ENCODE results near the gene CLTC.

CLTC gene

DNA sequence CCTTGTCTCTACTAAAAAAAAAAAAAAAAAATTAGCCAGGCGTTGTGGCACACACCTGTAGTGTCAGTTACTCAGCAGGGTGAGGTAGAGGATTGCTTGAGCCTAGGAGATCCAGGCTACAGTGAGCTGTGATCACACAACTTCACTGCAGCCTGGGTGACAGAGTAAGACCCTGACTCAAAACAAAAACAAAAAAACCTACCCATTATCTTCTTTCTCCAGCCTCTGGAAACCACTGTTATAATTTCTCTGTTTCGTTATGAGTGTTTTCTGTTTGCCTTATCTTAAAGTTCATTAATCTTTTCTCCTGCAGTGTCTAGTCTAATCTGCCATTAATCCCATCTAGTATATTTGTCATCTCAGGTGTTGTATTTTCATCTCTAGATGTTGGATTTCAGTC, 18.6 kb upstream of the CLTC start:
- ATAC-seq (ENCODE audit: insufficient read depth, low read depth) (no peak), DNase-seq (no peak)
- Histone ChIP-seq H2AFZ (ENCODE audit: low read depth, low read length) (no peak overlapping the region), H3K27me3 (ENCODE audit: insufficient read depth, low read length, poor library complexity) (no peaks in the 10 kb centered on the region), H3K79me2 (ENCODE audit: insufficient read depth, low read length) (no peaks in the 10 kb centered on the region), H3K4me3 (ENCODE audit: low read depth in 1 of 2, low read length in 2 of 2) (no peak overlapping the region), H3K4me1 (ENCODE audit: insufficient read depth, low read length) (no peaks in the 10 kb centered on the region), H4K20me1 (ENCODE audit: insufficient read depth, low read length) (no peaks in the 10 kb centered on the region), H3K9me3 (ENCODE audit: insufficient read depth, low read length, severe bottlenecking) (no peaks in the 10 kb centered on the region), H3K9ac (ENCODE audit: low read depth, low read length) (no peak overlapping the region), H3K36me3 (ENCODE audit: insufficient read depth, low read length) (peaks cover 51% of the 10 kb centered on the region), H3K27ac (ENCODE audit: low read length) (no peak overlapping the region), H3K4me2 (ENCODE audit: insufficient read depth, low read length) (no peak overlapping the region)
- TF ChIP-seq, protein P1, sequence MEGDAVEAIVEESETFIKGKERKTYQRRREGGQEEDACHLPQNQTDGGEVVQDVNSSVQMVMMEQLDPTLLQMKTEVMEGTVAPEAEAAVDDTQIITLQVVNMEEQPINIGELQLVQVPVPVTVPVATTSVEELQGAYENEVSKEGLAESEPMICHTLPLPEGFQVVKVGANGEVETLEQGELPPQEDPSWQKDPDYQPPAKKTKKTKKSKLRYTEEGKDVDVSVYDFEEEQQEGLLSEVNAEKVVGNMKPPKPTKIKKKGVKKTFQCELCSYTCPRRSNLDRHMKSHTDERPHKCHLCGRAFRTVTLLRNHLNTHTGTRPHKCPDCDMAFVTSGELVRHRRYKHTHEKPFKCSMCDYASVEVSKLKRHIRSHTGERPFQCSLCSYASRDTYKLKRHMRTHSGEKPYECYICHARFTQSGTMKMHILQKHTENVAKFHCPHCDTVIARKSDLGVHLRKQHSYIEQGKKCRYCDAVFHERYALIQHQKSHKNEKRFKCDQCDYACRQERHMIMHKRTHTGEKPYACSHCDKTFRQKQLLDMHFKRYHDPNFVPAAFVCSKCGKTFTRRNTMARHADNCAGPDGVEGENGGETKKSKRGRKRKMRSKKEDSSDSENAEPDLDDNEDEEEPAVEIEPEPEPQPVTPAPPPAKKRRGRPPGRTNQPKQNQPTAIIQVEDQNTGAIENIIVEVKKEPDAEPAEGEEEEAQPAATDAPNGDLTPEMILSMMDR (IDR thresholded peaks at IDR 0.05; ENCODE audit: borderline replicate concordance, extremely low read depth, low read length, poor library complexity, severe bottlenecking), result no peak

DNA sequence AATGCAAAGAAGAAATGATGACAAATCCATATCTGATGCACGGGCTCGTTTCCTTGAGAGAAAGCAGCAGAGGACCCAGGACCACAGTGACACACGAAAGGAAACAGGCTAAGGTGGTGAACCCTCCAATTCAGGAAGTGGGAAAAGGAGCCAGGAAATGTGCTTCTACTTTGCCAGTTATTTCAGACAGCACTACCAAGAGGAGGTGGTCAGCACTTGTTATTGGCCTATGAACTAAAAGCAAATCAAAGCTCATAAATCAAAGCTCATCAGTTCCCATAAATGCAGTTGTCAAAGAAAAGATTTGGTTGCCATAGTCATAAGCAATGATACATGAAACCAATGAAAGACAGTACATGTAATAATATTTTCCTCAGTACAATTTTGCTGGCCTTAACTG, 12.6 kb upstream of the CLTC start:
- no peak overlapping the region for H2AFZ ChIP-seq (ENCODE audit: low read depth, low read length)
- H3K27ac ChIP-seq (ENCODE audit: low read length), result no peak overlapping the region
- no peak overlapping the region for H3K4me3 ChIP-seq (ENCODE audit: low read depth in 1 of 2, low read length in 2 of 2)
- H3K4me1 ChIP-seq (ENCODE audit: insufficient read depth, low read length), result no peaks in the 10 kb centered on the region
- TF ChIP-seq EZH2 (IDR thresholded peaks at IDR 0.05; ENCODE audit: borderline replicate concordance, low read depth, low read length, severe bottlenecking), result no peak
- TF ChIP-seq, protein P1 (IDR thresholded peaks at IDR 0.05; ENCODE audit: borderline replicate concordance, extremely low read depth, low read length, poor library complexity, severe bottlenecking), result no peak
- H3K9ac ChIP-seq (ENCODE audit: low read depth, low read length), result no peak overlapping the region
- no peaks in the 10 kb centered on the region for H3K27me3 ChIP-seq (ENCODE audit: insufficient read depth, low read length, poor library complexity)
- H3K9me3 ChIP-seq (ENCODE audit: insufficient read depth, low read length, severe bottlenecking), result no peaks in the 10 kb centered on the region
- peaks cover 52% of the 10 kb centered on the region for H3K36me3 ChIP-seq (ENCODE audit: insufficient read depth, low read length)
- H4K20me1 ChIP-seq (ENCODE audit: insufficient read depth, low read length), result no peaks in the 10 kb centered on the region
- DNase-seq, result no peak
- ATAC-seq (ENCODE audit: insufficient read depth, low read depth), result no peak
- no peak overlapping the region for H3K4me2 ChIP-seq (ENCODE audit: insufficient read depth, low read length)
- no peaks in the 10 kb centered on the region for H3K79me2 ChIP-seq (ENCODE audit: insufficient read depth, low read length)

DNA sequence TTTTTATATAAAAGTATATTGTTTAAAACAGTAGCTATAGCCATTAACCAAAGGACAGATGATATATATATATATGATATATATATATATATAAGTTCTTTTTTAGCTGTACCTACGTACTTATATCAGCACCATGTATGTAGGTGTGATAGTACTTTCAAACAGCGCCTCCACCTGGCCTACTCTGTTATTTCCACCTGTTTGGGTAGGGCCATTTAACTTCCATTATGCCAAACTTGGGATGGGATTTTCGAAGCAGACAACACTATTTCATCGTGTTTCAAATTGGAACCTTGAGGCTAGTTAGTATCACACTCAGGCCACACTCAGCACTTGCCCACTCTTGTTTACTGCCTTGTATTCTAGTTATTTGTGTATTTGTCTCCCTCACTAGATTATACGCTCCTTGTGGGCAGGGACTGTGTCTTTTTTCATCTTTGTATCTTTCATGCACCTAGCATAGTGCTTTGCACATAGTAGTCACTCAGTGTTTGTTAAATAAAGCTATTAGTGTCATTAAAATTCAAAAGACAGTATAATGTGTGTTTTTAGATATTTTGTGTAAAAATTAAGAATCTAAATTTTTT, 11.8 kb upstream of the CLTC start:
- Histone ChIP-seq H3K27ac (ENCODE audit: low read length) (no peak overlapping the region), H3K27me3 (ENCODE audit: insufficient read depth, low read length, poor library complexity) (no peaks in the 10 kb centered on the region), H3K9me3 (ENCODE audit: insufficient read depth, low read length, severe bottlenecking) (no peaks in the 10 kb centered on the region), H2AFZ (ENCODE audit: low read depth, low read length) (no peak overlapping the region), H3K4me1 (ENCODE audit: insufficient read depth, low read length) (no peaks in the 10 kb centered on the region), H3K79me2 (ENCODE audit: insufficient read depth, low read length) (no peaks in the 10 kb centered on the region), H3K36me3 (ENCODE audit: insufficient read depth, low read length) (peaks cover 45% of the 10 kb centered on the region), H3K9ac (ENCODE audit: low read depth, low read length) (no peak overlapping the region), H3K4me3 (ENCODE audit: low read depth in 1 of 2, low read length in 2 of 2) (no peak overlapping the region), H3K4me2 (ENCODE audit: insufficient read depth, low read length) (no peak overlapping the region), H4K20me1 (ENCODE audit: insufficient read depth, low read length) (no peaks in the 10 kb centered on the region)
- ATAC-seq (ENCODE audit: insufficient read depth, low read depth), result no peak
- DNase-seq, result peak; percentile 14
- TF ChIP-seq EZH2 (IDR thresholded peaks at IDR 0.05; ENCODE audit: borderline replicate concordance, low read depth, low read length, severe bottlenecking), result no peak
- TF ChIP-seq, protein P1 (IDR thresholded peaks at IDR 0.05; ENCODE audit: borderline replicate concordance, extremely low read depth, low read length, poor library complexity, severe bottlenecking), result peak; percentile 51

DNA sequence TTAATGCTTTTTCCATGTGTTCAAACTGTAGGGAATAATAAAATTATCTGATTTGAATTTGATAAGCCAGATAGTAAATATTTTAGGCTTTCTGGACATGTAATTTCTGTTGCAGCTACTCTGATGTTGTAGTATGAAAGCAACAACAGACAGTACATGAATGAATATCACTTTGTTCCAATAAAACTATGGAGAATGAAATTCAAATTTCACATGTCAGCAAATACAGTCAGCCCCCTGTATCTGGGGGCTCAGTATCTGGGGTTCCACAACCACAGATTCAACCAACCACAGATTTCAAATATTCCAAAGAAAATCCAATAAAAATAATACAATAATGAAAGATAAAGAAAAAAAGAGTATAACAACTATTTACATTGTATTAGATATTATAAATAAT, 8.2 kb upstream of the CLTC start:
- TF ChIP-seq EZH2 (IDR thresholded peaks at IDR 0.05; ENCODE audit: borderline replicate concordance, low read depth, low read length, severe bottlenecking), result no peak
- TF ChIP-seq, protein P1 (IDR thresholded peaks at IDR 0.05; ENCODE audit: borderline replicate concordance, extremely low read depth, low read length, poor library complexity, severe bottlenecking), result no peak
- no peak overlapping the region for H3K27ac ChIP-seq (ENCODE audit: low read length)
- H3K27me3 ChIP-seq (ENCODE audit: insufficient read depth, low read length, poor library complexity), result no peaks in the 10 kb centered on the region
- peaks cover 18% of the 10 kb centered on the region for H3K36me3 ChIP-seq (ENCODE audit: insufficient read depth, low read length)
- H3K4me1 ChIP-seq (ENCODE audit: insufficient read depth, low read length), result no peaks in the 10 kb centered on the region
- H2AFZ ChIP-seq (ENCODE audit: low read depth, low read length), result no peak overlapping the region
- H4K20me1 ChIP-seq (ENCODE audit: insufficient read depth, low read length), result no peaks in the 10 kb centered on the region
- no peak for DNase-seq
- H3K79me2 ChIP-seq (ENCODE audit: insufficient read depth, low read length), result no peaks in the 10 kb centered on the region
- no peak overlapping the region for H3K4me3 ChIP-seq (ENCODE audit: low read depth in 1 of 2, low read length in 2 of 2)
- no peak for ATAC-seq (ENCODE audit: insufficient read depth, low read depth)
- H3K4me2 ChIP-seq (ENCODE audit: insufficient read depth, low read length), result no peak overlapping the region
- H3K9me3 ChIP-seq (ENCODE audit: insufficient read depth, low read length, severe bottlenecking), result no peaks in the 10 kb centered on the region
- no peak overlapping the region for H3K9ac ChIP-seq (ENCODE audit: low read depth, low read length)

All from DND-41 (cell line).